Fibroblast of the aortic adventitia (primary cell): ENCODE results near the gene TMEM270. TPM values are rescaled to one million over a fixed set of nuclear protein-coding genes. Genes with fewer than 3 reads are reported as not detected.

Source experiments
- DNase-seq: peaks from one replicate; pipeline ENCODE4 v3.0.0-alpha.2; 2010; ENCODE audit warnings: low read depth
- H3K4me3 ChIP-seq: 2 replicates; pipeline ENCODE4 v1.5.1; 2011; ENCODE audit warnings: low read depth, mild to moderate bottlenecking, control low read depth, low read length, moderate library complexity
- total RNA-seq: library from RNA; depleted of rRNA; stranded (reverse); fragments of >200 nt; gene quantifications from 2 replicates; pipeline ENCODE4 v1.2.3, GENCODE V29; 2012; ENCODE audit warnings: low replicate concordance
- TF ChIP-seq, protein P1 (sequence below): IDR thresholded peaks from 2 replicates; pipeline ENCODE4 v1.5.1; 2011; ENCODE audit warnings: mild to moderate bottlenecking, low read length, control low read depth, inconsistent platforms; ENCODE audit not compliant: insufficient read depth

TMEM270 gene
- total RNA-seq, 1 donor, result not detected

DNA sequence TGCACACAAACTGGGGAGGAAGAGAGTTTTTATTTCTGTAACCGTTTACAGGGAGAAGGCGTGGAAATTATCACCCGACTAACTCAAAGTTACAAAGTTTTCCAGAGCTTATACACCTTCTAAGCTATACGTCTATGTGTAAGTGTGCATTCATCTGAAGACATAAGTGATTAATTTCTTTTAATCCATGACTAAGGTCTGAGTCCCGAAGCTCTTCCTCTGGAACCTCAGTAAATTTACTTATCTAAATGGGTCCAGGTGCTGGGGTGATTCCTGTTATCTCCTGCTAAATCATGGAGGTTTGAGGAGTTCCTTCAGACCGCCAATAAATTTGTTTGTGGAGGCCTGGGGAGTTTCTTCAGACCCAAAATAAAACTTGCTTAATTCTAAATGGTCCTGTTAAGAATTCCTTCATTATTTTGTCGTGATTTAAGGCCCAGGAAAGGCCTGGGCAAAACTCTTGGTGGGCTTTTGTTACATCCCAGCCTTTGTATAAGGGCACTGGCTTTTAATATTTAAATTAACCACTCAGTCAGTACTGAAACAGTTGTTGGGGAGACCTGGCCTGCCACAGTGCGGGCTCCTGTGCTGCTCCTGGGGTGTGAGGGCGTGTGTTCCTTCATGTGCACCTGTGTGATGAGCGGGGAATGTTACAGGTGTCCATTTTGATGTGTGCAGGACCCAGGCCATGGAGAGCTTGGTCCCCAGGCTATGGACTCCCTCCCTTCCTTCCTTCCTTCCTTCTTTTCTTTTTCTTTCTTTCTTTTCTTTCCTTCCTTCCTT lies 12.8 kb upstream of the TMEM270 start:
- no peak for DNase-seq
- no peak overlapping the region for H3K4me3 ChIP-seq

DNA sequence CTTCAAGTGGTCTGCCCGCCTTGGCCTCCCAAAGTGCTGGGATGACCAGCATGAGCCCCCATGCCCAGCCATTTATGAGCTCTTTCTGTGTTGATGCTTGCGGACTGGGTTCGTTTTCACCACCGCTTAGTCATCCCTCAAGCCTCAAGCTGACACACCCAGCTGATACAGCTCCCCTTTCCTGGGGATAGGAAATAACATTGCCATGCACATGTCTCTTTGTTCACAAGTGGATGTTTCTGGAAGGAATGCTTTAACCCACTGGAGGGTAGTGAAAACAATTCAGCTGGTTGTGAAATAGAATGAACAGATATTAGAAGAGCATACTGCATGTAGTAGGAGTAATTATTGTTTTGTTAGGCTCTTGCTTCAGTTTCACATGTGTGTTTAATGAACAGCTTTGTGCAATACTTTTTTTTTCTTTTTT lies 10.2 kb upstream of the TMEM270 start:
- H3K4me3 ChIP-seq, result no peak overlapping the region
- DNase-seq, result peak; percentile 99
- TF ChIP-seq, protein P1, sequence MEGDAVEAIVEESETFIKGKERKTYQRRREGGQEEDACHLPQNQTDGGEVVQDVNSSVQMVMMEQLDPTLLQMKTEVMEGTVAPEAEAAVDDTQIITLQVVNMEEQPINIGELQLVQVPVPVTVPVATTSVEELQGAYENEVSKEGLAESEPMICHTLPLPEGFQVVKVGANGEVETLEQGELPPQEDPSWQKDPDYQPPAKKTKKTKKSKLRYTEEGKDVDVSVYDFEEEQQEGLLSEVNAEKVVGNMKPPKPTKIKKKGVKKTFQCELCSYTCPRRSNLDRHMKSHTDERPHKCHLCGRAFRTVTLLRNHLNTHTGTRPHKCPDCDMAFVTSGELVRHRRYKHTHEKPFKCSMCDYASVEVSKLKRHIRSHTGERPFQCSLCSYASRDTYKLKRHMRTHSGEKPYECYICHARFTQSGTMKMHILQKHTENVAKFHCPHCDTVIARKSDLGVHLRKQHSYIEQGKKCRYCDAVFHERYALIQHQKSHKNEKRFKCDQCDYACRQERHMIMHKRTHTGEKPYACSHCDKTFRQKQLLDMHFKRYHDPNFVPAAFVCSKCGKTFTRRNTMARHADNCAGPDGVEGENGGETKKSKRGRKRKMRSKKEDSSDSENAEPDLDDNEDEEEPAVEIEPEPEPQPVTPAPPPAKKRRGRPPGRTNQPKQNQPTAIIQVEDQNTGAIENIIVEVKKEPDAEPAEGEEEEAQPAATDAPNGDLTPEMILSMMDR, result no peak

More for the DNA sequence above, 12.8 kb upstream of the TMEM270 start:
- TF ChIP-seq, protein P1, result no peak

DNA sequence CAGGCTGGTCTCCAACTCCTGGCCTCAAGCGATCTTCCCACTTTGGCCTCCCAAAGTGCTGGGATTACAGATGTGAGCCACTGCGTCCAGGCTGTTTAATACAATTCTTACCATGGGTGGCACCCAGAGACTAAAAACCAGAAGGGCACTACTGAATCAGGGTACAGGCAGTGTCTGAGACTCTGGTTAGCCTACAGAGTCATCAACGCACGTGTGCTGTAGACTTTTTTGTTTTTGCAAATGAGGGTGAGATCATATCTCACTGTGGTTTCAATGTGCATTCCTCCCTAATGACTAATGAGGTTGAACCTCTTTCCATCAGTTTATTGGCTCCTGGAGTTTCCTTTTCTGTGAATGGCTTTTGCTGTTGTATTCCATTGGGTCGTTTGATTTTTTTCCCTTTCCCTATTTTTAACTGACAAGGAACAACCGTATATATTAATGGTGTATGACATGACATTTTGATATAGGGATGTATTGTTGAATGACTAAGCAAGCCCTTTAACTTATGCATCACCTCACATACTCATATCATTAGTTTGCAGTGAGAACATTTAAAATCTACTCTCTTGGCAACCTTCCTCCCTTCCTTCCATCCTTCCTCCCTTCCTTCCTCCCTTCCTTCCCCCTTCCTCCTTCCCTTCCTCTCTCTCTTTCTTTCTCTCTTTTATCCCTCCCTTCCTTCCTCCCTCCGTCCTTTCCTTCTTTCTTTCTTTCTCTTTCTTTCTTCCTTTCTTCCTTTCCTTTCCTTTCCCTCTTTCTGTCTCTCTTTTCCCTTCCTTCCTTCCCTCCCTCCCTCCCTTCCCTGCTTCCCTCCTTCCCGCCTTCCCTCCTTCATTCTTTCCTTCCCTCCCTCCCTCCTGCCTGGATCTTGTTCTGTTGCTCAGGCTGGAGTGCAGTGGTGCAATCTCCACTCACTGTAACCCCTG lies 9.3 kb upstream of the TMEM270 start:
- no peak overlapping the region for H3K4me3 ChIP-seq
- peak; percentile 98 for DNase-seq
- TF ChIP-seq, protein P1, result no peak

DNA sequence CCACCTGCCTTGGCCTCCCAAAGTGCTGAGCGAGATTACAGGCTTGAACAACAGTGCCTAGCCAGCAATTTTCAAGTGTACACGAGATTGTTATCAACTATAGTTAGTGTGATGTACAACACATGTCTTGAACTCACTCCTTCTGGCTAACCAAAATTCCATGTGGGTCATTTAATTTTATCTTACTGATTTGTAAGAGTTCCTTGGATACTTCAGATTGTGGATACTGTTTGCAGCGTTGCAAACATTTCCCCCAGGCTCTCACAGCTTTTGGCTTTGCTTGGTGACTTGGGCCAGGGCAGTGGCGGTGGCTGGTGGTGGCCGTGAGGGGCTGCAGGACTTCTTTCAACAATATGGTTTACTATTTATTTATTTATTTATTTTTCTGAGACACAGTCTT lies 8.5 kb upstream of the TMEM270 start:
- H3K4me3 ChIP-seq, result no peak overlapping the region
- DNase-seq, result peak; percentile 54
- TF ChIP-seq, protein P1, result no peak

DNA sequence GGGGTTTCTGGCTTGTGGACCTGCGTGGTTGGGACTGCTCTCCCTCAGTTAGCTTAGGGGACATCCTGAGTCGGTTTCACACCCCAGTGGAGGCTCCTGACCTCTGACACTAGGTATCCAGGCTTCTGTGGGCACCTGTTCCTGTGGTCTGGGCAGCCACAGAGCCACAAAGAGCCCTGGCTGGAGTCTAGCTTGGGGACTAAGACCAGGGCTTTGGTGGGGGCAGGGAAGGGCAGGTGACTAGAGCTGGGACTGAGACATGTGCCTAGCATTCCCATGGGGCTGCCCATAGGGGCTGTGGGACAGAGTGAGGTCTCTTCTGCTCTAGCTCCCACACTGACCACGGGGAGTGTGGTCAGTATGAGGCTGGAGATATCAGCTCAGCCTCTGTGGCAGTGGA lies 4.0 kb upstream of the TMEM270 start:
- no peak for DNase-seq

DNA sequence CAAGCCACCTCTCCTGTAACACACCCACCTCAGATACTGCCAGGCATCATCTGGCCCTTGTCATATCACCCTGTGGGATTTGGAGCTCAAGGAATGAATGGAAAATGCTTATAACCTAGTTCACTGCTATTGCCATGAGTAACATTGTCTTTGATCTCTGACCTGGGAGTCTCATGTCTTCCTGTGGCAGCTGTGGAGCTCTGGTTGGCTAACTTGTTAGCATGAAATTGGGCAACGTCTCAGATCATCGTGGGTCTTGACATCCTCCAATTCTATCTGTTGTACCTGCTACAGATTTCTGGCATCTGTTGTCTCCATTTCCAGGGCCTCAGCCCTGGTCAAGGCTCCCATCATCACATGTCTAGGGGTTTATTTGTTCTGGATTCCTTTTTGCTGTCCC lies 2.2 kb upstream of the TMEM270 start:
- no peak for DNase-seq
- no peak overlapping the region for H3K4me3 ChIP-seq
- TF ChIP-seq, protein P1, result no peak

More for the DNA sequence above, 4.0 kb upstream of the TMEM270 start:
- no peak overlapping the region for H3K4me3 ChIP-seq
- TF ChIP-seq, protein P1, result no peak
